Astrocyte (in vitro differentiated cells and primary cell): ENCODE data around the gene NR6A1. TPM values are rescaled to one million over a fixed set of nuclear protein-coding genes. Genes with fewer than 3 reads are reported as not detected.

Experiments used
- DNase-seq: peaks from one replicate; pipeline ENCODE4 v3.0.0-alpha.2; 2010; ENCODE audit warnings: low read depth
- FAIRE-seq: peaks from 2 replicates; lab custom pipeline; 2011; peaks lifted over from hg19 to GRCh38; lab: Jason Lieb, UNC
- H2AFZ ChIP-seq: 2 replicates; pipeline ENCODE4 v1.6.0; 2012; ENCODE audit warnings: low read depth, low read length, inconsistent platforms
- H3K27ac ChIP-seq: 2 replicates; pipeline ENCODE4 v1.5.1; 2011; ENCODE audit warnings: low read depth, low read length, inconsistent platforms
- H3K27me3 ChIP-seq: 2 replicates; pipeline ENCODE4 v1.6.0; 2011; ENCODE audit warnings: low read length, inconsistent platforms; ENCODE audit not compliant: insufficient read depth
- H3K36me3 ChIP-seq: 2 replicates; pipeline ENCODE4 v1.5.1; 2011; ENCODE audit warnings: low read length, inconsistent platforms; ENCODE audit not compliant: insufficient read depth
- H3K4me1 ChIP-seq: 2 replicates; pipeline ENCODE4 v1.5.1; 2011; ENCODE audit warnings: low read length, inconsistent platforms; ENCODE audit not compliant: insufficient read depth
- H3K4me2 ChIP-seq: 2 replicates; pipeline ENCODE4 v1.6.0; 2012; ENCODE audit warnings: low read length, inconsistent platforms
- H3K4me3 ChIP-seq: 2 replicates; pipeline ENCODE4 v1.5.1; 2011; ENCODE audit warnings: low read depth, mild to moderate bottlenecking, low read length, inconsistent platforms; ENCODE audit not compliant: insufficient read depth
- H3K79me2 ChIP-seq: 2 replicates; pipeline ENCODE4 v1.6.0; 2012; ENCODE audit warnings: mild to moderate bottlenecking, low read length, inconsistent platforms; ENCODE audit not compliant: insufficient read depth
- H3K9ac ChIP-seq: 2 replicates; pipeline ENCODE4 v1.6.0; 2012; ENCODE audit warnings: mild to moderate bottlenecking, low read length, inconsistent platforms
- H3K9me3 ChIP-seq: 2 replicates; pipeline ENCODE4 v1.5.1; 2012; ENCODE audit warnings: low read depth, mild to moderate bottlenecking, low read length, inconsistent platforms; ENCODE audit not compliant: insufficient read depth
- H4K20me1 ChIP-seq: 2 replicates; pipeline ENCODE4 v1.6.0; 2012; ENCODE audit warnings: low read length, inconsistent platforms; ENCODE audit not compliant: insufficient read depth
- H3K27ac Mint-ChIP-seq: one replicate; pipeline ENCODE4 v1.8.0; 2021; ENCODE audit warnings: mild to moderate bottlenecking, mixed read lengths; ENCODE audit not compliant: unreplicated experiment
- H3K27me3 Mint-ChIP-seq: one replicate; pipeline ENCODE4 v1.8.0; 2021; ENCODE audit warnings: low read depth, mixed read lengths; ENCODE audit not compliant: unreplicated experiment
- H3K36me3 Mint-ChIP-seq: one replicate; pipeline ENCODE4 v1.8.0; 2021; ENCODE audit warnings: low read depth, mixed read lengths; ENCODE audit not compliant: unreplicated experiment
- H3K4me1 Mint-ChIP-seq: one replicate; pipeline ENCODE4 v1.8.0; 2021; ENCODE audit warnings: low read depth, mixed read lengths; ENCODE audit not compliant: unreplicated experiment
- H3K4me3 Mint-ChIP-seq: one replicate; pipeline ENCODE4 v1.8.0; 2021; ENCODE audit warnings: mild to moderate bottlenecking, moderate library complexity, mixed read lengths; ENCODE audit not compliant: unreplicated experiment
- H3K9me3 Mint-ChIP-seq: one replicate; pipeline ENCODE4 v1.8.0; 2021; ENCODE audit warnings: mild to moderate bottlenecking, mixed read lengths; ENCODE audit not compliant: unreplicated experiment
- CTCF ChIP-seq: IDR thresholded peaks from 2 replicates; pipeline ENCODE4 v1.5.1; 2011; ENCODE audit warnings: low read depth, mild to moderate bottlenecking, inconsistent platforms, low read length, moderate library complexity; ENCODE audit not compliant: insufficient read depth
- EZH2 ChIP-seq: IDR thresholded peaks from 2 replicates; pipeline ENCODE4 v1.6.1; 2012; ENCODE audit warnings: mild to moderate bottlenecking, low read length, inconsistent platforms; ENCODE audit not compliant: insufficient read depth
- microRNA-seq: library from miRNA; unstranded; fragments of <30 nt; microRNA quantifications from one replicate; pipeline ENCODE4 v1.2.0, GENCODE V29; 2020
- total RNA-seq: library from RNA; stranded (reverse); gene quantifications from 2 replicates; pipeline ENCODE4 v1.2.1, GENCODE V29; 2021

Gene NR6A1
- total RNA-seq, 1 donor from 2014 or later = 20.8 TPM

DNA sequence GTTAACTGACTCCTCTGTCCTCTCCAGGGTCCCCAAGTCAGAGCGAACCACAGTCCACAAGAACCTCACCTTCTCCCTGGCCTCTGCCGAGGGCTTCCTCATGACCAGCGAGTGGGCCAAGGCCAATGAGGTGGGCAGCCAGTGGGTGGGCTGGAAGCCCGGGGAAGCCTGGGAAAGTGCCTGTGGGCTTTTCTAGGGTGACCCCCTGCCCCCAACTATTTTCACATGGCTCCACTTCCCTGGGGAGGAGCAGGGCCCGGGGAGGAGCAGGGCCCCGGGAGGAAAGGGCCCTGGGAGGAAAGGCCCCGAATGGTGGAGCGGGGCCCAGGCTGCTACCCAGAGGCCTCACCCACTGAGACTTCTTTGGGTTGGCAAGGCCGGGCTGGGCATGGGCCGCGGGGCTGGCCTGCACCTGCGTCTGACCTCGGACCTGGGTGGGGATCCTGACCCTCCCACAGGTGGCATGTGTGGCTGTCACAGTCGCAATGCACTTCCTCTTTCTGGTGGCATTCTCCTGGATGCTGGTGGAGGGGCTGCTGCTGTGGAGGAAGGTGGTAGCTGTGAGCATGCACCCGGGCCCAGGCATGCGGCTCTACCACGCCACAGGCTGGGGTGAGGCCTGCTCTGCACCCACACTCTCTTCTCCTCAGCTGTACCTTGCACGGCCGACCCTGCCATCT, 302.9 kb downstream of the NR6A1 start:
- FAIRE-seq (no peak), DNase-seq (no peak)
- Histone ChIP-seq H3K4me2 (no peak overlapping the region), H2AFZ (no peak overlapping the region), H3K9me3 (no peaks in the 10 kb centered on the region), H3K27me3 (peaks cover 7% of the 10 kb centered on the region), H3K9ac (no peak overlapping the region), H3K4me1 (no peaks in the 10 kb centered on the region), H3K27ac (no peak overlapping the region), H3K4me3 (no peak overlapping the region), H4K20me1 (no peaks in the 10 kb centered on the region), H3K36me3 (no peaks in the 10 kb centered on the region), H3K79me2 (no peaks in the 10 kb centered on the region)
- Mint-ChIP-seq H3K36me3 (no peaks in the 10 kb centered on the region), H3K27me3 (peaks cover 46% of the 10 kb centered on the region), H3K27ac (no peak overlapping the region), H3K4me1 (no peaks in the 10 kb centered on the region), H3K4me3 (no peak overlapping the region), H3K9me3 (peaks cover 9% of the 10 kb centered on the region)
- TF ChIP-seq EZH2 (no peak), CTCF (no peak)

DNA sequence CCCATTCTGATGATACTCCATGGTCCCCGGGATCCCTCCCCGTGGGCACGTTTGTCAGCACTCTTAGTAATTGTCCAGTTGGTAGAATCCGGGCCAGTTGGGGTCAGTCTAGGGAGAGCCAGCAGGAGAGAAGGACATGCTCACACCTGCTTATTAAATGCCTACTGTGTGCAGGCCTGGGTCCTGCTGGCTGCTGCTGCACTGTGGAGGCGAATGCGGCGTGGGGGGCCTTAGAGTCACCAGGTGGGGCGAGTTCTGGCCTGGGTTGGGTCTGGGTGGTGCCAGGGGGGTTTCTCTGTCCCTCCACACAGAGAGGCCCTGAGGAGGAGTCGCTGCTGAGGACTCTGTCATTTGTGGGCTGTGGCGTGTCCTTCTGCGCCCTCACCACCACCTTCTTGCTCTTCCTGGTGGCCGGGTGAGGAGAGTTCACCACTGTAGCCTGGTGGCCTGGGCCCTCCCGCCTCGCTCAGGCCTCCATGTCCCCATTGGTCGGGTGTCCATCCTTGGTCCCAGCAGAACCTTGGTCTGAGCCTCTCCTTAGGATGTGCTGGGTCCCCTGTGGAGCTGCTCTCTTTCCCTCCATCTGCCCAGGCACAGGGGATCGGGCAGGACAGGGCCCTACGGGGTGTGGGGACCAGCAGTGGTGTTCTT, 303.6 kb downstream of the NR6A1 start:
- no peaks in the 10 kb centered on the region for H3K4me1 Mint-ChIP-seq
- TF ChIP-seq CTCF (no peak), EZH2 (no peak)
- peaks cover 39% of the 10 kb centered on the region for H3K27me3 Mint-ChIP-seq
- no peak overlapping the region for H3K27ac Mint-ChIP-seq
- H3K4me3 Mint-ChIP-seq = no peak overlapping the region
- H3K4me3 ChIP-seq = no peak overlapping the region
- FAIRE-seq (no peak), DNase-seq (no peak)
- H3K36me3 Mint-ChIP-seq = no peaks in the 10 kb centered on the region
- H2AFZ ChIP-seq = no peak overlapping the region
- no peak overlapping the region for H3K4me2 ChIP-seq
- no peaks in the 10 kb centered on the region for H3K4me1 ChIP-seq
- H3K9ac ChIP-seq = no peak overlapping the region
- no peaks in the 10 kb centered on the region for H3K36me3 ChIP-seq
- no peak overlapping the region for H3K27ac ChIP-seq
- peaks cover 3% of the 10 kb centered on the region for H3K9me3 Mint-ChIP-seq
- no peaks in the 10 kb centered on the region for H4K20me1 ChIP-seq
- no peaks in the 10 kb centered on the region for H3K9me3 ChIP-seq
- peaks cover 7% of the 10 kb centered on the region for H3K27me3 ChIP-seq
- H3K79me2 ChIP-seq = no peaks in the 10 kb centered on the region

Small RNA genes within 50 kb of the gene (microRNA-seq; reads per million reads assigned to microRNA genes)
- gene MIR181A2 (3,469 reads per million, percentile 91 among the genes with 10 or more reads in this experiment), gene MIR181B2 (8,512 reads per million, percentile 94 among the genes with 10 or more reads in this experiment)

Other genes with a start within 250 kb of the NR6A1 start
- 148 and 179 TPM in 2 replicates for gene OLFML2A, start 5.8 kb upstream of the NR6A1 start, total RNA-seq
- not detected in 2 replicates for gene WDR38, start 82.1 kb upstream of the NR6A1 start, total RNA-seq
- gene RPL35, start 90.6 kb upstream of the NR6A1 start, total RNA-seq = 1,209 and 1,259 TPM in 2 replicates
- 56.0 and 57.0 TPM in 2 replicates for gene ARPC5L, start 90.8 kb upstream of the NR6A1 start, total RNA-seq
- gene GOLGA1, start 169.8 kb upstream of the NR6A1 start, total RNA-seq = 10.2 and 11.2 TPM in 2 replicates